Epithelial cell of proximal tubule (primary cell): ENCODE measurements around the gene OR6K6. TPM values are rescaled to one million over a fixed set of nuclear protein-coding genes. Genes with fewer than 3 reads are reported as not detected.

Experiments
- DNase-seq: peaks from one replicate; pipeline ENCODE4 v3.0.0-alpha.2; 2011; ENCODE audit warnings: low read depth
- H3K4me3 ChIP-seq: 2 replicates; pipeline ENCODE4 v1.5.1; 2011; ENCODE audit warnings: low read depth, mild to moderate bottlenecking, low read length
- CTCF ChIP-seq: conservative IDR thresholded peaks from 2 replicates; pipeline ENCODE4 v1.5.1; 2012; ENCODE audit warnings: low read depth, mild to moderate bottlenecking, low read length
- total RNA-seq: library from RNA; depleted of rRNA; stranded (reverse); fragments of >200 nt; gene quantifications from 2 replicates; pipeline ENCODE4 v1.2.3, GENCODE V29; 2015

The OR6K6 gene
- total RNA-seq, 1 donor from 2014 or later, result not detected

- DNase-seq, result no peak
- H3K4me3 ChIP-seq, result no peak within 1 kb of the TSS
- no peak for TF ChIP-seq CTCF
Measured at GRCh38 chr1:158720620-158721019, 33.9 kb upstream of the OR6K6 start, which contains the start of gene OR6K3. Gene OR6K3, minus strand, starts transcription at chr1:158720720. Its CDS starts 2,605 bp downstream, at chr1:158718115.

- DNase-seq, result no peak
- no peak for TF ChIP-seq CTCF
Measured at GRCh38 chr1:158724442-158724841, 30.1 kb upstream of the OR6K6 start.

GRCh38 chr1:158728510-158729225 is 25.9 kb upstream of the OR6K6 start:
- no peak for TF ChIP-seq CTCF
- DNase-seq, result no peak
- no peak overlapping the region for H3K4me3 ChIP-seq

More at GRCh38 chr1:158724442-158724841, 30.1 kb upstream of the OR6K6 start:
- H3K4me3 ChIP-seq, result no peak overlapping the region

- no peak for TF ChIP-seq CTCF
- H3K4me3 ChIP-seq, result no peak overlapping the region
- DNase-seq, result no peak
Measured at GRCh38 chr1:158730453-158730852, 24.1 kb upstream of the OR6K6 start.

GRCh38 chr1:158731707-158732106 is 22.8 kb upstream of the OR6K6 start:
- H3K4me3 ChIP-seq, result no peak overlapping the region
- no peak for DNase-seq
- no peak for TF ChIP-seq CTCF

GRCh38 chr1:158732524-158732923 is 22.0 kb upstream of the OR6K6 start:
- DNase-seq, result no peak
- no peak overlapping the region for H3K4me3 ChIP-seq
- no peak for TF ChIP-seq CTCF

- no peak for TF ChIP-seq CTCF
- H3K4me3 ChIP-seq, result no peak overlapping the region
- DNase-seq, result no peak
Measured at GRCh38 chr1:158735848-158736247, 18.7 kb upstream of the OR6K6 start.
